NCI-H1930 (cell line): Measurements from ENCODE around the gene CDC42SE1.

Source experiments
- DNase-seq, 2 experiments: peaks; one replicate each; lab custom pipeline; 2025; lab: John Stamatoyannopoulos, UW

CDC42SE1 gene

DNA sequence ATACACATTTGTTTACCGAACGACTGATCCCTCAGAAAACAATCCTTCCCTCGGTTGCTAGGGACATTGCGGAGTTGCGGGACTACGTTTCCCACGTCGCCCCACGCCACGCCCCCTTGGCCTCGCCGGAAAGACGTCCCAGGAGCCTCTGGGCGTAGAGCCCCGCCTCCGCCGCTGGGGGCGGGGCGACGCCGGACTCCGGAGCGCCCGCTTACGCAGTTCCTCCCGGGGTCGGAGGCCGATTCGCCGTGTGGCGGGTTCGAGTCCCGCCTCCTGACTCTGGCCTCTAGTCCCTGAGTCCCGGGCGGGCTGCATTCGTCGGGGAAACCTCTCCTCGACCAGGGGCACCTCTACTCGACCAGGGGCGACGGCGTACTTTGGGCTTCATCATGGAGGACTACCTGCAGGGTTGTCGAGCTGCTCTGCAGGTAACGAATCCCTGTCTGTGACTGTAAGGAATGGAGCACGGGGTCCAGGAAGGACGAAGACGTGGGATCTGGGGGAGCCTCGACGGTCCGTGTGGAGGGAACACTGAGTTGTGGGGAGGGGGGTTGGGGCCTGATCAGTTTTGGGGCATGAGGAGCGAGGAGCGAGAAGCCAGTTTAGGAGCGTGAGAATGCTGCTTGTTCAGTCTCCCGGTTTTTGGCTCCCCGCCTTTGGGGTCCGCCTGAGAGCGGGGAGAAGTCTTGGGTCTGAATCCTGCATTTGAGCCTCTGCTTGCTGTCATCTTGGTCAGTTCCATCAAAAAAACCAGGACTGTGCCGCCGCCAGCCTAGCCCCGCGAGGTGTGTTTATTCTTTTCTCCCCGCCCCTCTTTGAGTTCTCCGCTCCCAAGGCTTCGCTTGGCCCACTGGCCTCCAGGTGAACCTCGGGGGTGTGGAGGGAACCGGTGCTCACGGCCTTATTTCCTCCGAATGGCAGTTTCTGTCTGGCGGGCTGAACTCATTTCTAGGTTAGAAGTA, 50.9 kb downstream of the CDC42SE1 start, which contains the start of gene PRUNE1:
Gene PRUNE1 (plus strand): TSS at position 206 of the 962 bp plus-strand sequence. CDS start 184 bp downstream, at position 390.
- peak; percentile 87 to 96 for DNase-seq

- no peak for DNase-seq
Observed at GRCh38 chr1:151007853-151008243, 51.6 kb downstream of the CDC42SE1 start.

DNA sequence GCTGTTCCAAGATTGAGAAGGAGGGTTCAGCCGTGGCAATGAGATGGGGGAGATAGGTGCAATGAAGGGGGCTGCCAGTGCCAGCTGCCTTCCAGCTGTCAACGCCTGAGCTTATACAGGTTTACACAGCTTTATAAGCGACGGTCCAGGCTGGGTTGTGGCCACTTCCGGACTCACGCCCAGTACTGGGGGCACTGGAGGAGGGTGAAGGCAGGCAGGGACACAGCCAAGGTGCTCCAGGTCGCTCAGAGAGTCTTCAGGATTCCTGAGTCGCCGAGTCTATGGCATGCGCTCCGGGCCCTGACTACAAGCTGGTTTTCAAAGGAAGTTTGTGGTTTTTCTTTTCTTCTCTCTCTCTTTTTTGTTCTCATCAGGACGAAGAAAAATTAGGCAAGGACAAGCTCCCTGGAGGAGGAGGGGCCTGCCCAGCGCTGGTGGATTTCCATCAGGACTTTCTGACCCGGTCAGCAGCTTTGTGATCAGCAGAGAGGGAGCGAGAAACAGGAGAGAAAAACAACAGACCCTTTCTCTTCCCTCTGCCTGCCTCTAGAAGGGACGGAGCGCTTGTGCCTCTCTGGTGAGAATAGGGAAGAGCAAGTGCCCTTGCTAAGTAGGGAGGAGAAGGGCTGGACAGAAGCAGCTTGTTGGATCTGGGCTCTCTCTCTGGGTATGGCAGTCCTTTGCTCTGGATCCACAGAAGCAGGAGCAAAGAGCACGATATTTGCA, 52.9 kb downstream of the CDC42SE1 start, which contains the start of gene MINDY1:
Gene MINDY1 (minus strand): TSS at position 576 of the 726 bp plus-strand sequence. CDS start 4,285 bp downstream, outside the sequence.
- peak; percentile 53 for DNase-seq

GRCh38 chr1:151005729-151006319, 53.6 kb downstream of the CDC42SE1 start:
- no peak for DNase-seq

DNA sequence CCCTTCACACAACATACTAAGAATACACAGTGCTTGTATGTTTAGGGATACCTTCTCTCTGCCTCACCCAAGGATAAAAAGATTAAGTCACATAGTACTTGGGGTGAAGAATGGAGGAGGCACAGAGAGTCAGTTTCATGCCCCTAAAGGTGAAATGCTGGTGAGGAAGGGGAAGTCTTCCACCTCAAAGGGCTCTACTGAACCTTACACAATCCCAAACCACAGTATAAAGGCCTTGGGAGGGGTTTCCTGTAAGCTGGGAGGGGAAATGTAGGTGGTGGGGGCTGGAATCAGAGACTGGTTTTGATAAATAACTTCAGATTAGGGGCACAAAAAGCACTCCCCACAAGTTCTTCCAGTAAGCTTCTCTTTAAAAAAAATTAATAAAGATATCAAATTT, 56.2 kb downstream of the CDC42SE1 start:
- DNase-seq, result no peak

GRCh38 chr1:151002611-151003010, 56.8 kb downstream of the CDC42SE1 start:
- DNase-seq, result no peak

GRCh38 chr1:151002051-151002450, 57.4 kb downstream of the CDC42SE1 start:
- DNase-seq, result no peak

DNA sequence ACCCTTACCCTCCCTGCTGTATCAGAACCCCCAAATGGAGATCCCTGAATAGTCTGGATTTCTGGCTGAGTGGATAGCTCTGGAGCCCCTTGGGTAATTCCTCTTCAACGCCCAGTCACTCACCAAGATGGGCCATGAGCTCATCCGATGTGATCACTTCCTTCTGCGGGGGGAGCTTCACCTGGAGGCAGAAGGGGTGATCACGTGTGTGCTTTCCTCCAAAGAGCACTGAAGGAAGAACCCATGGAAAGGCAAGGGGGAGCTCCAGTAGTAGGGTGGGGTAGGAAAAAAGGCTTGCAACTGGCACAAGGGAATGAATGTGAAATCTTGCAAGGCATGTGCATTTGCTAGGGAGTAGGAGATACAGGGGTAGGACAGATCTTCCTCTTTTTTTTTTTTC, 57.8 kb downstream of the CDC42SE1 start:
- no peak for DNase-seq
